ENCODE data around the gene TSPAN4.
A peak's percentile ranks its signal among the peaks of the same experiment; 100 is the strongest.

TSPAN4 gene

GRCh38 chr11:847876-848275, 5.2 kb downstream of the TSPAN4 start:
- FAIRE-seq, result no peak
- DNase-seq (ENCODE audit: insufficient read length, low spot score), result no peak

GRCh38 chr11:848380-848931, 5.8 kb downstream of the TSPAN4 start:
- FAIRE-seq (peak; percentile 81), DNase-seq (ENCODE audit: insufficient read length, low spot score) (peak; percentile 97)

- DNase-seq (ENCODE audit: insufficient read length, low spot score) (no peak), FAIRE-seq (no peak)
Observed at GRCh38 chr11:849104-849824, 6.6 kb downstream of the TSPAN4 start.

GRCh38 chr11:849951-850774, 7.5 kb downstream of the TSPAN4 start:
- FAIRE-seq, result no peak
- DNase-seq (ENCODE audit: insufficient read length, low spot score), result no peak

GRCh38 chr11:850775-851763, 8.4 kb downstream of the TSPAN4 start:
- peak; percentile 72 for DNase-seq (ENCODE audit: insufficient read length, low spot score)
- FAIRE-seq, result no peak

GRCh38 chr11:852762-853161, 10.1 kb downstream of the TSPAN4 start:
- no peak for FAIRE-seq

GRCh38 chr11:853682-854448, 11.2 kb downstream of the TSPAN4 start:
- DNase-seq (ENCODE audit: insufficient read length, low spot score) (no peak), FAIRE-seq (no peak)

More at GRCh38 chr11:852762-853161, 10.1 kb downstream of the TSPAN4 start:
- no peak for DNase-seq (ENCODE audit: insufficient read length, low spot score)

GRCh38 chr11:854601-855329, 12.1 kb downstream of the TSPAN4 start:
- FAIRE-seq (no peak), DNase-seq (ENCODE audit: insufficient read length, low spot score) (no peak)

GRCh38 chr11:855330-855674, 12.7 kb downstream of the TSPAN4 start:
- no peak for DNase-seq (ENCODE audit: insufficient read length, low spot score)
- FAIRE-seq, result no peak

GRCh38 chr11:855796-856195, 13.1 kb downstream of the TSPAN4 start:
- DNase-seq (ENCODE audit: insufficient read length, low spot score) (no peak), FAIRE-seq (no peak)

GRCh38 chr11:856397-856796, 13.7 kb downstream of the TSPAN4 start:
- DNase-seq (ENCODE audit: insufficient read length, low spot score) (no peak), FAIRE-seq (no peak)

- DNase-seq (ENCODE audit: insufficient read length, low spot score), result no peak
- FAIRE-seq, result no peak
Observed at GRCh38 chr11:858053-858761, 15.6 kb downstream of the TSPAN4 start.

GRCh38 chr11:858762-859339, 16.2 kb downstream of the TSPAN4 start:
- no peak for DNase-seq (ENCODE audit: insufficient read length, low spot score)
- no peak for FAIRE-seq

- no peak for FAIRE-seq
- no peak for DNase-seq (ENCODE audit: insufficient read length, low spot score)
Observed at GRCh38 chr11:859394-860131, 16.9 kb downstream of the TSPAN4 start.

GRCh38 chr11:860234-861104, 17.8 kb downstream of the TSPAN4 start:
- DNase-seq (ENCODE audit: insufficient read length, low spot score) (no peak), FAIRE-seq (no peak)

GRCh38 chr11:861105-861479, 18.4 kb downstream of the TSPAN4 start:
- DNase-seq (ENCODE audit: insufficient read length, low spot score), result no peak
- no peak for FAIRE-seq
